HEK293 (cell line): Measurements from ENCODE around the gene VAT1L.

Experiments
- CTCF ChIA-PET: fragments of 350-600 bp; formaldehyde crosslinking; extraction: SDS; loops from one replicate; lab custom pipeline; 2021; ENCODE audit warnings: antibody characterized with exemption; lab: Yijun Ruan, JAX
- POLR2A ChIA-PET: fragments of 300-600 bp; formaldehyde crosslinking; extraction: SDS; loops from one replicate; lab custom pipeline; 2020; ENCODE audit warnings: antibody characterized with exemption, inconsistent platforms; lab: Yijun Ruan, JAX
- H3K27ac ChIP-seq: fragments of 200-500 bp; sonication (Bioruptor generic); 2 replicates; pipeline ENCODE4 v1.5.1; 2014; ENCODE audit warnings: low read depth, low read length, control low read depth, inconsistent platforms; ENCODE audit errors: extremely low read depth
- H3K36me3 ChIP-seq, 2 experiments: fragments of 200-500 bp in 1 of 2; sonication (Bioruptor generic) in 1 of 2; 1 replicate in 1 of 2; 2 replicates in 1 of 2; pipeline ENCODE4 v1.5.1; 2014 to 2017; ENCODE audit warnings: inconsistent platforms in 2 of 2, low read length in 2 of 2; ENCODE audit not compliant: control insufficient read depth in 2 of 2, insufficient read depth in 1 of 2
- H3K4me1 ChIP-seq: fragments of 200-500 bp; sonication (Bioruptor generic); 2 replicates; pipeline ENCODE4 v1.5.1; 2014; ENCODE audit warnings: mild to moderate bottlenecking, low read length, inconsistent platforms; ENCODE audit not compliant: control insufficient read depth, insufficient read depth
- H3K4me3 ChIP-seq: 2 replicates; pipeline ENCODE4 v1.5.1; 2011; ENCODE audit warnings: low read depth, mild to moderate bottlenecking, control low read depth, low read length, moderate library complexity
- H3K9me3 ChIP-seq: fragments of 200-500 bp; sonication (Bioruptor generic); 2 replicates; pipeline ENCODE4 v1.5.1; 2014; ENCODE audit warnings: low read depth, low read length, inconsistent platforms; ENCODE audit not compliant: control insufficient read depth, insufficient read depth
- GLI2 ChIP-seq: fragments of 450-650 bp; formaldehyde crosslinking; IDR thresholded peaks from 2 replicates; pipeline ENCODE4; 2017; ENCODE audit warnings: missing biosample characterization, missing genetic modification characterization, low read depth, borderline replicate concordance
- KLF16 ChIP-seq: fragments of 450-650 bp; formaldehyde crosslinking; IDR thresholded peaks from 2 replicates; pipeline ENCODE4 v1.5.1; 2017; ENCODE audit warnings: missing biosample characterization, missing genetic modification characterization
- PRDM2 ChIP-seq: fragments of 450-650 bp; formaldehyde crosslinking; IDR thresholded peaks from 2 replicates; pipeline ENCODE4 v1.5.1; 2016; ENCODE audit warnings: missing biosample characterization, missing genetic modification characterization, borderline replicate concordance
- ZBTB11 ChIP-seq: fragments of 450-650 bp; formaldehyde crosslinking; conservative IDR thresholded peaks from 2 replicates; pipeline ENCODE4 v1.5.1; 2016; ENCODE audit warnings: low read depth, missing biosample characterization, missing genetic modification characterization
- ZBTB17 ChIP-seq: fragments of 450-650 bp; formaldehyde crosslinking; IDR thresholded peaks from 2 replicates; pipeline ENCODE4 v1.5.1; 2016; ENCODE audit warnings: missing biosample characterization, missing genetic modification characterization
- ZFP3 ChIP-seq: fragments of 450-650 bp; formaldehyde crosslinking; IDR thresholded peaks from 2 replicates; pipeline ENCODE4 v1.5.1; 2016; ENCODE audit warnings: low read depth, missing biosample characterization, missing genetic modification characterization
- ZNF146 ChIP-seq: fragments of 450-650 bp; formaldehyde crosslinking; IDR thresholded peaks from 2 replicates; pipeline ENCODE4 v1.5.1; 2016; ENCODE audit warnings: missing biosample characterization, missing genetic modification characterization
- ZNF473 ChIP-seq: fragments of 450-650 bp; formaldehyde crosslinking; IDR thresholded peaks from 2 replicates; pipeline ENCODE4 v1.5.1; 2017; ENCODE audit warnings: missing biosample characterization, missing genetic modification characterization
- ZNF544 ChIP-seq: fragments of 450-650 bp; formaldehyde crosslinking; IDR thresholded peaks from 2 replicates; pipeline ENCODE4 v1.5.0; 2017; ENCODE audit warnings: missing biosample characterization, missing genetic modification characterization
- ZNF558 ChIP-seq: fragments of 450-650 bp; formaldehyde crosslinking; IDR thresholded peaks from 2 replicates; pipeline ENCODE4 v1.5.1; 2016; ENCODE audit warnings: missing biosample characterization, missing genetic modification characterization
- ZNF580 ChIP-seq: fragments of 450-650 bp; formaldehyde crosslinking; IDR thresholded peaks from 2 replicates; pipeline ENCODE4 v1.5.1; 2016; ENCODE audit warnings: missing biosample characterization, missing genetic modification characterization
- ZNF768 ChIP-seq: fragments of 450-650 bp; formaldehyde crosslinking; IDR thresholded peaks from 2 replicates; pipeline ENCODE4 v1.5.1; 2018; ENCODE audit warnings: missing biosample characterization, mild to moderate bottlenecking, missing genetic modification characterization
- ZSCAN16 ChIP-seq: fragments of 450-650 bp; formaldehyde crosslinking; IDR thresholded peaks from 2 replicates; pipeline ENCODE4 v1.5.1; 2016; ENCODE audit warnings: missing biosample characterization, missing genetic modification characterization
- ZSCAN30 ChIP-seq: fragments of 450-650 bp; IDR thresholded peaks from 2 replicates; pipeline ENCODE4 v1.5.1; 2018; ENCODE audit warnings: missing biosample characterization, mild to moderate bottlenecking, missing genetic modification characterization, moderate library complexity
- ZSCAN5A ChIP-seq: fragments of 450-650 bp; formaldehyde crosslinking; IDR thresholded peaks from 2 replicates; pipeline ENCODE4 v1.5.1; 2016; ENCODE audit warnings: missing biosample characterization, missing genetic modification characterization

The VAT1L gene

GRCh38 chr16:77749415-77749814 lies 38.9 kb upstream of the VAT1L start (continued):
- TF ChIP-seq ZNF580 (tag by site-specific recombination) (no peak), ZNF768 (tag by site-specific recombination) (no peak), ZSCAN30 (tag by site-specific recombination) (no peak), ZNF473 (tag by site-specific recombination) (no peak)

GRCh38 chr16:77758046-77758445 lies 30.3 kb upstream of the VAT1L start:
- Histone ChIP-seq H3K4me1 (no peaks in the 10 kb centered on the region; the same call in 1 of the 2 replicates), H3K4me3 (no peak overlapping the region), H3K36me3 (no peaks in the 10 kb centered on the region), H3K9me3 (no peaks in the 10 kb centered on the region), H3K27ac (no peak overlapping the region)
- no peak for TF ChIP-seq ZBTB17
- TF ChIP-seq ZNF558 (tag by site-specific recombination), result no peak
- no peak for TF ChIP-seq GLI2 (tag by site-specific recombination)
- no peak for TF ChIP-seq ZBTB11
- TF ChIP-seq ZSCAN5A (tag by site-specific recombination), result no peak
- no peak for TF ChIP-seq PRDM2 (tag by site-specific recombination)
- TF ChIP-seq KLF16 (tag by site-specific recombination), result no peak
- no peak for TF ChIP-seq ZNF146 (tag by site-specific recombination)
- TF ChIP-seq ZNF544 (tag by site-specific recombination), result no peak
- no peak for TF ChIP-seq ZFP3 (tag by site-specific recombination)
- no peak for TF ChIP-seq ZSCAN16 (tag by site-specific recombination)
- POLR2A ChIA-PET, result no interaction called here
- CTCF ChIA-PET, result no interaction called here
